ENCODE measurements around the gene FITM1. TPM values are rescaled to one million over a fixed set of nuclear protein-coding genes. Genes with fewer than 3 reads are reported as not detected.

Gene FITM1
- total and polyA plus RNA-seq, 12 donors, result 4.6 to 25.7 (median 10.4) TPM

DNA sequence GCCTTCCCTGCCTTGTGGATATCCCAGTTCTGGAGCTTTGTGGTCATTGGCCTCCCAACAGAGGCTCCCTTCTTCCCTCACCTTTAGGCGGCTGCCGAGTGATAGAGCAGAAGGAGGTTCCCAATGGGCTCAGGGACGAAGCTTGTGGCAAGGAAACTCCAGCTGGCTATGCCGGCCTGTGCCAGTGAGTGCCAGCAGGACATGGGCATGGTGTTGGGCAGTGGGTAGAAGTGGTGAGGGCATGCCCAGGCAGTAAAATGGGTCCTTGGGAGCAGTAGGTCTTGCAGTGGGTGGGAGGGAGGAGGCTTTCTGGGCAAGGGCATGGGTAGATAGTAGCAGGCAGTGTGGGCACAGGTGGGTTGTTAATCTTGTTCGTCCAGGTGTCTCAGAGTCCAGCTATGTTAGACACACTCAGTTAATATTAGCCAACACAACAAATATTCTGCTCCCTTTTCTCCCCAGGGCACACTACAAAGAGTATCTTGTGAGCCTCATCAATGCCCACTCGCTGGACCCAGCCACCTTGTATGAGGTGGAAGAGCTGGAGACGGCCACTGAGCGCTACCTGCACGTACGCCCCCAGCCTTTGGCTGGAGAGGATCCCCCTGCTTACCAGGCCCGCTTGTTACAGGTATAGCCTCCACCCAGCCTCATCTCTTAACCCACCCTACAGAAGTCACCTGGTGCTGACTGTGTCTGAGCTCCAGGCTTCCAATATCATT, 29.5 kb downstream of the FITM1 start:
- 86 to 94% (median 93%) methylated on average over 11 of the region's 11 CpGs for WGBS, 4 donors
- Histone ChIP-seq H3K36me3 (replicated peaks in 1 of 2) (peaks cover 0 to 73% of the 10 kb centered on the region in 2 donors), H3K4me3 (no peak overlapping the region), H3K27me3 (no peaks in the 10 kb centered on the region), H3K27ac (peak overlapping the region in 2 of 5 donors; percentile 86 to 95), H3K9me3 (replicated peaks in 1 of 3) (no peaks in the 10 kb centered on the region), H3K4me1 (replicated peaks in 1 of 2) (peaks cover 9 to 36% of the 10 kb centered on the region in 2 donors)
- TF ChIP-seq, protein P1, sequence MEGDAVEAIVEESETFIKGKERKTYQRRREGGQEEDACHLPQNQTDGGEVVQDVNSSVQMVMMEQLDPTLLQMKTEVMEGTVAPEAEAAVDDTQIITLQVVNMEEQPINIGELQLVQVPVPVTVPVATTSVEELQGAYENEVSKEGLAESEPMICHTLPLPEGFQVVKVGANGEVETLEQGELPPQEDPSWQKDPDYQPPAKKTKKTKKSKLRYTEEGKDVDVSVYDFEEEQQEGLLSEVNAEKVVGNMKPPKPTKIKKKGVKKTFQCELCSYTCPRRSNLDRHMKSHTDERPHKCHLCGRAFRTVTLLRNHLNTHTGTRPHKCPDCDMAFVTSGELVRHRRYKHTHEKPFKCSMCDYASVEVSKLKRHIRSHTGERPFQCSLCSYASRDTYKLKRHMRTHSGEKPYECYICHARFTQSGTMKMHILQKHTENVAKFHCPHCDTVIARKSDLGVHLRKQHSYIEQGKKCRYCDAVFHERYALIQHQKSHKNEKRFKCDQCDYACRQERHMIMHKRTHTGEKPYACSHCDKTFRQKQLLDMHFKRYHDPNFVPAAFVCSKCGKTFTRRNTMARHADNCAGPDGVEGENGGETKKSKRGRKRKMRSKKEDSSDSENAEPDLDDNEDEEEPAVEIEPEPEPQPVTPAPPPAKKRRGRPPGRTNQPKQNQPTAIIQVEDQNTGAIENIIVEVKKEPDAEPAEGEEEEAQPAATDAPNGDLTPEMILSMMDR (IDR thresholded peaks at IDR 0.05), result no peak
- TF ChIP-seq POLR2A (IDR thresholded peaks at IDR 0.05), result no peak
- intact Hi-C loops (cut with DNase I), result loop anchor here in 1 of 2 donors (10.0 kb wide), 1 partner anchor 95 kb away; no protein-coding TSS in a partner anchor
- DNase-seq, result no peak

DNA sequence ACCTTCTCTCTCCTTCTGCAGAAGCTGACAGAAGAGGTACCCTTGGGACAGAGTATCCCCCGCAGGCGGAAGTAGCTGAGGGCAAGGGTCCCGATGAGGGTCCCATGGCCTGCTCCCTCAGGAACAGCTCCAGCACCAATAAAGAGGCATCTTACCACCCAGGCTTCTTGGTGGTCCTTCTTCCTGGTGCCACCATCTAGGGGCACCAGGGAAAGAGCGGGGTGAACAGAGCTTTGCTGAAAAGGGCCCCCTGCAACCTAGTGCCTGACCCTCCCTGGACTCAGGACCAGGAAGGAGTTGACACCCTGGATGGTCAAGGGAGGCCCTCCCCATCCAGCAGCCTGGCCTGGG, 30.0 kb downstream of the FITM1 start:
- Histone ChIP-seq H3K27me3 (no peaks in the 10 kb centered on the region), H3K36me3 (replicated peaks in 1 of 2) (peaks cover 0 to 73% of the 10 kb centered on the region in 2 donors), H3K4me1 (replicated peaks in 1 of 2) (peaks cover 9 to 36% of the 10 kb centered on the region in 2 donors), H3K27ac (peak overlapping the region in 4 of 5 donors; percentile 56 to 95 (median 80)), H3K4me3 (no peak overlapping the region), H3K9me3 (replicated peaks in 1 of 3) (no peaks in the 10 kb centered on the region)
- 86 to 95% (median 92%) methylated on average over 3 to 4 of the region's 4 CpGs for WGBS, 4 donors
- TF ChIP-seq POLR2A (IDR thresholded peaks at IDR 0.05), result no peak
- TF ChIP-seq, protein P1 (IDR thresholded peaks at IDR 0.05), result no peak
- DNase-seq, result no peak
- intact Hi-C loops (cut with DNase I), result no loop called here

DNA sequence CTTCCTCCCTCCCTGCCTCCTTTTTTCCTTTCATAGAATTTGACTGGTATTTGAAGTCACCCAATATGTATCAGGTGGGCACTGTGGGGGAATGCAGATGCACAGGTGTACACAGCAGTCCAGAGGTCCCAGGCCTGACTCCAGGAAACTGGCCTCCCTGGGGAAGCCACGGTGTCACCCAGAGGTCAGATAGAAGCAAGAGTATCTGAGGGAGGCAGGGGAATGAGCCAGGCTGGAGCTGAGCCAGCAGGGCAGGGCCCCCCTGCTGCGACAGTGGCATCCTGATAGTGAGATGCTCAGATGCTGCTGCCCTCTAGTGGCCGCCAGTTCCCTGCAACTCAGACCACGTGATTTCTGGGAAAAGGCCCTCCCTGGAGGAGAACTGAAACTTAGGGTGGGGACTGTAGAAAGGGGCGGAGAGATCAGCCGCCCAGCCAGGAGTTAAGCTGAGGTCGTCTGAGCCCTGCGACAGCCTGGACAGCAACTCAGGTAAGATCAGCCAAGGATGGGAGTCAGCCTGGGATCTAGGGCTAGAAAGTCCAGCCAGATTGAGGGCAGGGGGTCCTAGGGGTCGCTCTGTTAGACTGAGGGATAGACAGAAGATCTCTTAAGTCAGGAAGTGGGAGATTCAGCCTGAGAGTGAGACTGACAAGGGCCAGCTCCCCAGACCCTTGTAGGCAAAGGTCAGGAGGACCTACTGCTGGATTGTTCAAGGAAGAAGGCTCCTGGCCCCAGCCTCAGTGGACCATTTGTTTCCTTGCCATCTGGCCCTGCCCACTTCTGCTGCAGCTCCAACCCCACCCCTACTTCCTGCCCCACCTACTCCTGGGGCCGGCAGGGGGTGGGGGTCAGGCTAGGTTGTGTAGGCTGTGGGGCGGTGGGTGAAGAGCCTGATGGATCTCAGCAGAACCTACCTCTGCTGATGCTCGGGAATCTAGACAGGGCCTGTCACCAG, 30.7 kb downstream of the FITM1 start, which contains the start of gene IRF9:
Gene IRF9, plus strand, starts transcription at position 416 of the 955 bp plus-strand sequence. CDS start 880 bp downstream, outside the sequence.
- peak within 1 kb of the TSS; percentile 47 to 74 (median 60) for H3K4me3 ChIP-seq
- peak; percentile 96 to 100 (median 98) for DNase-seq
- TF ChIP-seq, protein P1 (IDR thresholded peaks at IDR 0.05), result peak; percentile 89 to 99 (median 98)
- peak; percentile 15 to 69 for TF ChIP-seq POLR2A (IDR thresholded peaks at IDR 0.05)
- WGBS, 4 donors, result 0 to 2% (median 1%) methylated on average over 10 to 12 of the region's 12 CpGs
- peak within 1 kb of the TSS; percentile 67 to 95 (median 86) for H3K27ac ChIP-seq
- H3K9me3 ChIP-seq (replicated peaks in 1 of 3), result no peaks in the 10 kb centered on the region
- peaks cover 0 to 73% of the 10 kb centered on the region in 2 donors for H3K36me3 ChIP-seq (replicated peaks in 1 of 2)
- H3K27me3 ChIP-seq, result no peaks in the 10 kb centered on the region
- H3K4me1 ChIP-seq (replicated peaks in 1 of 2), result peaks cover 9 to 36% of the 10 kb centered on the region in 2 donors
- intact Hi-C loops (cut with DNase I), result no loop called here

DNA sequence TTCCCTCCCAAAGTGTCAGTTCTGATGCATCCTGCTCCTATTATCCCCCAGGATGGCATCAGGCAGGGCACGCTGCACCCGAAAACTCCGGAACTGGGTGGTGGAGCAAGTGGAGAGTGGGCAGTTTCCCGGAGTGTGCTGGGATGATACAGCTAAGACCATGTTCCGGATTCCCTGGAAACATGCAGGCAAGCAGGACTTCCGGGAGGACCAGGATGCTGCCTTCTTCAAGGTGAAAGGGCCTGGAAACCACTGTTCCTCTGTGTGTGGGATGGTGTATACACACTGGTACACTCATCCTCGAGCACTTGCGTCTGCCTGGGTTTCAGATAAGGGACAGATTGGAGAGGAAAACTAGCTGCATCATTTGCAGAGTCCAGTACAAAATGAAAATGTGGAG, 31.6 kb downstream of the FITM1 start:
- peak in 4 of 7 donors; percentile 44 to 67 (median 52) for DNase-seq
- Histone ChIP-seq H3K9me3 (replicated peaks in 1 of 3) (no peaks in the 10 kb centered on the region), H3K27ac (peak overlapping the region; percentile 67 to 95 (median 86)), H3K27me3 (no peaks in the 10 kb centered on the region), H3K4me1 (replicated peaks in 1 of 2) (peaks cover 9 to 28% of the 10 kb centered on the region in 2 donors), H3K36me3 (replicated peaks in 1 of 2) (peaks cover 0 to 73% of the 10 kb centered on the region in 2 donors), H3K4me3 (peak overlapping the region; percentile 47 to 74 (median 60))
- intact Hi-C loops (cut with DNase I), result no loop called here
- no peak for TF ChIP-seq POLR2A (IDR thresholded peaks at IDR 0.05)
- TF ChIP-seq, protein P1 (IDR thresholded peaks at IDR 0.05), result no peak
- 6 to 34% (median 30%) methylated on average over 6 to 8 of the region's 8 CpGs for WGBS, 4 donors
